Measurements from ENCODE around the gene RBM6.

DNA sequence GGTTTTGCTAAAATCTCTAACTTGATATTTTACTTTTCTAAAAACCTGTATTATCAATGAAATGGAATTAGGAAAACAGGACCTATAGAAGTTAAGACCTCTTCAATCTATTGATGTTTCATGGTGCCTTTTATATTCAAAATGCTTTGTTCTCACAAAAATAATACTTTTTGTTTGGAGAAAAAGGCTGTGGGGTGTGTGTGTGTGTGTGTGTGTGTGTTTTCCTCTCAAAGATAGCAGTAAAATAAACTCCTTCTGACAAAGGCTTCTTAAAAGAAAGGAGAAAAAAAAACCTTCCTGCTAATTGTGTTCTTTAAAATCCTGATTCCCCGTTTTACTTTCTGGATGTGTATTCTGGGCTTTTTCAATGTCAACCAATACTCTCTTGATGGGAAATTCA lies 54.5 kb downstream of the RBM6 start:
- TF ChIP-seq, protein P1, sequence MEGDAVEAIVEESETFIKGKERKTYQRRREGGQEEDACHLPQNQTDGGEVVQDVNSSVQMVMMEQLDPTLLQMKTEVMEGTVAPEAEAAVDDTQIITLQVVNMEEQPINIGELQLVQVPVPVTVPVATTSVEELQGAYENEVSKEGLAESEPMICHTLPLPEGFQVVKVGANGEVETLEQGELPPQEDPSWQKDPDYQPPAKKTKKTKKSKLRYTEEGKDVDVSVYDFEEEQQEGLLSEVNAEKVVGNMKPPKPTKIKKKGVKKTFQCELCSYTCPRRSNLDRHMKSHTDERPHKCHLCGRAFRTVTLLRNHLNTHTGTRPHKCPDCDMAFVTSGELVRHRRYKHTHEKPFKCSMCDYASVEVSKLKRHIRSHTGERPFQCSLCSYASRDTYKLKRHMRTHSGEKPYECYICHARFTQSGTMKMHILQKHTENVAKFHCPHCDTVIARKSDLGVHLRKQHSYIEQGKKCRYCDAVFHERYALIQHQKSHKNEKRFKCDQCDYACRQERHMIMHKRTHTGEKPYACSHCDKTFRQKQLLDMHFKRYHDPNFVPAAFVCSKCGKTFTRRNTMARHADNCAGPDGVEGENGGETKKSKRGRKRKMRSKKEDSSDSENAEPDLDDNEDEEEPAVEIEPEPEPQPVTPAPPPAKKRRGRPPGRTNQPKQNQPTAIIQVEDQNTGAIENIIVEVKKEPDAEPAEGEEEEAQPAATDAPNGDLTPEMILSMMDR (conservative IDR thresholded peaks at IDR 0.05 in 1 of 2, IDR thresholded peaks at IDR 0.05 in 1 of 2; ENCODE audit: low read depth in 1 of 2, low read length in 2 of 2): no peak
- no peak for TF ChIP-seq EZH2 (IDR thresholded peaks at IDR 0.05; ENCODE audit: low read length, missing control alignments)

All from fibroblast of lung (primary cell).